SK-N-SH treated with all-trans-retinoic acid at 6 μM for 48 hours (cell line): ENCODE data around the gene SPINK5.

Experiments
- ARNTL ChIP-seq: fragments of 450-650 bp; formaldehyde crosslinking; IDR thresholded peaks from 2 replicates; pipeline ENCODE4 v1.5.0; 2020; ENCODE audit warnings: low read depth, mild to moderate bottlenecking, moderate library complexity, borderline replicate concordance
- BACH2 ChIP-seq: fragments of 250-450 bp; sonication (Bioruptor Pico); IDR thresholded peaks from 2 replicates; pipeline ENCODE4 v1.9.0; 2021; ENCODE audit warnings: mild to moderate bottlenecking, borderline replicate concordance
- GLIS3 ChIP-seq: fragments of 250-450 bp; sonication (Bioruptor Pico); IDR thresholded peaks from 2 replicates; pipeline ENCODE4 v1.5.0; 2020; ENCODE audit warnings: mild to moderate bottlenecking, moderate library complexity
- OSR1 ChIP-seq: fragments of 250-450 bp; sonication (Bioruptor Pico); IDR thresholded peaks from 2 replicates; pipeline ENCODE4 v1.8.0; 2022; ENCODE audit warnings: moderate library complexity, mild to moderate bottlenecking, inconsistent platforms
- PATZ1 ChIP-seq: fragments of 250-450 bp; sonication (Bioruptor Pico); IDR thresholded peaks from 2 replicates; pipeline ENCODE4 v1.8.0; 2020; ENCODE audit warnings: mild to moderate bottlenecking, moderate library complexity, borderline replicate concordance
- ZFP30 ChIP-seq: fragments of 450-650 bp; formaldehyde crosslinking; IDR thresholded peaks from 2 replicates; pipeline ENCODE4 v1.5.0; 2022; ENCODE audit warnings: mild to moderate bottlenecking, moderate library complexity
- ZNF70 ChIP-seq: fragments of 450-650 bp; formaldehyde crosslinking; IDR thresholded peaks from 2 replicates; pipeline ENCODE4 v1.5.0; 2020; ENCODE audit warnings: mild to moderate bottlenecking, moderate library complexity
- ZNF8 ChIP-seq: fragments of 450-650 bp; formaldehyde crosslinking; IDR thresholded peaks from 2 replicates; pipeline ENCODE4 v1.5.0; 2020; ENCODE audit warnings: mild to moderate bottlenecking, moderate library complexity
- TF ChIP-seq, protein P1 (sequence below): fragments of 250-450 bp; sonication (Bioruptor Pico); IDR thresholded peaks from 2 replicates; pipeline ENCODE4 v1.5.1; 2020; ENCODE audit warnings: low read depth, mild to moderate bottlenecking, moderate library complexity

GRCh38 chr5:148084269-148084668 lies 20.5 kb downstream of the SPINK5 start:
- no peak for TF ChIP-seq PATZ1
- no peak for TF ChIP-seq ZFP30
- no peak for TF ChIP-seq OSR1 (CRISPR knock-in tag)
- no peak for TF ChIP-seq GLIS3 (CRISPR knock-in tag)
- no peak for TF ChIP-seq ARNTL
- TF ChIP-seq ZNF70 (CRISPR knock-in tag) = no peak
- TF ChIP-seq ZNF8 = no peak
- TF ChIP-seq, protein P1, sequence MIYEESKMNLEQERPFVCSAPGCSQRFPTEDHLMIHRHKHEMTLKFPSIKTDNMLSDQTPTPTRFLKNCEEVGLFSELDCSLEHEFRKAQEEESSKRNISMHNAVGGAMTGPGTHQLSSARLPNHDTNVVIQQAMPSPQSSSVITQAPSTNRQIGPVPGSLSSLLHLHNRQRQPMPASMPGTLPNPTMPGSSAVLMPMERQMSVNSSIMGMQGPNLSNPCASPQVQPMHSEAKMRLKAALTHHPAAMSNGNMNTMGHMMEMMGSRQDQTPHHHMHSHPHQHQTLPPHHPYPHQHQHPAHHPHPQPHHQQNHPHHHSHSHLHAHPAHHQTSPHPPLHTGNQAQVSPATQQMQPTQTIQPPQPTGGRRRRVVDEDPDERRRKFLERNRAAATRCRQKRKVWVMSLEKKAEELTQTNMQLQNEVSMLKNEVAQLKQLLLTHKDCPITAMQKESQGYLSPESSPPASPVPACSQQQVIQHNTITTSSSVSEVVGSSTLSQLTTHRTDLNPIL (CRISPR knock-in tag) = no peak
- no peak for TF ChIP-seq BACH2
